GM18519 (cell line): ENCODE measurements around the gene ZNF595.
A peak's percentile ranks its signal among the peaks of the same experiment; 100 is the strongest.
"Not testable (repeated sequence)": the region's sequence is repeated elsewhere in the genome, so short reads cannot be mapped to it uniquely, and the experiment has no call there.

Source experiments
- ATAC-seq: cut with Tn5 transposase; IDR thresholded peaks from one replicate; pipeline ENCODE4 v1.9.1; 2021; ENCODE audit warnings: mild to moderate bottlenecking, moderate library complexity; ENCODE audit not compliant: unreplicated experiment, low FRiP score

Gene ZNF595

GRCh38 chr4:52804-53479 lies at the start of gene ZNF595:
Gene ZNF595, plus strand, starts transcription at chr4:53321. Its CDS starts 168 bp downstream, at chr4:53489.
- ATAC-seq: not testable (repeated sequence)

GRCh38 chr4:9937-10870 lies 42.9 kb upstream of the ZNF595 start:
- ATAC-seq: not testable (repeated sequence)

- ATAC-seq: not testable (repeated sequence)
Measured at GRCh38 chr4:11095-11815, 41.9 kb upstream of the ZNF595 start.

GRCh38 chr4:11816-12417 lies 41.2 kb upstream of the ZNF595 start:
- peak; percentile 93 for ATAC-seq

- ATAC-seq: not testable (repeated sequence)
Measured at GRCh38 chr4:18128-18527, 35.0 kb upstream of the ZNF595 start.

GRCh38 chr4:18589-18988 lies 34.5 kb upstream of the ZNF595 start:
- not testable (repeated sequence) for ATAC-seq

GRCh38 chr4:22882-23281 lies 30.2 kb upstream of the ZNF595 start:
- not testable (repeated sequence) for ATAC-seq

GRCh38 chr4:24359-24758 lies 28.8 kb upstream of the ZNF595 start:
- not testable (repeated sequence) for ATAC-seq

- not testable (repeated sequence) for ATAC-seq
Measured at GRCh38 chr4:27501-27900, 25.6 kb upstream of the ZNF595 start.

GRCh38 chr4:28767-29542 lies 24.2 kb upstream of the ZNF595 start:
- not testable (repeated sequence) for ATAC-seq

- not testable (repeated sequence) for ATAC-seq
Measured at GRCh38 chr4:33314-33713, 19.8 kb upstream of the ZNF595 start.

GRCh38 chr4:36559-37415 lies 16.3 kb upstream of the ZNF595 start:
- not testable (repeated sequence) for ATAC-seq

GRCh38 chr4:38202-38601 lies 14.9 kb upstream of the ZNF595 start:
- not testable (repeated sequence) for ATAC-seq

GRCh38 chr4:43375-43774 lies 9.7 kb upstream of the ZNF595 start:
- not testable (repeated sequence) for ATAC-seq

- peak; percentile 8 for ATAC-seq
Measured at GRCh38 chr4:51253-51652, 1.9 kb upstream of the ZNF595 start.

GRCh38 chr4:51655-52277 lies 1.4 kb upstream of the ZNF595 start:
- ATAC-seq: peak; percentile 72

- not testable (repeated sequence) for ATAC-seq
Measured at GRCh38 chr4:53521-53920, 400 bp downstream of the ZNF595 start.

- ATAC-seq: not testable (repeated sequence)
Measured at GRCh38 chr4:64733-65132, 11.6 kb downstream of the ZNF595 start.
